Mucosa of stomach (tissue), 1 donor: ENCODE data around the gene BCL2.

ENCODE experiments used
- H3K27me3 ChIP-seq: one replicate; pipeline ENCODE4 v1.7.0; 2013; ENCODE audit warnings: mild to moderate bottlenecking, low read length; ENCODE audit not compliant: control insufficient read depth, insufficient read depth
- H3K36me3 ChIP-seq: one replicate; pipeline ENCODE4 v1.7.0; 2013; ENCODE audit warnings: low read length; ENCODE audit not compliant: control insufficient read depth, insufficient read depth
- H3K4me1 ChIP-seq: one replicate; pipeline ENCODE4 v1.7.0; 2013; ENCODE audit warnings: mild to moderate bottlenecking, low read length; ENCODE audit not compliant: control insufficient read depth, insufficient read depth
- H3K4me3 ChIP-seq: one replicate; pipeline ENCODE4 v1.7.0; 2013; ENCODE audit warnings: low read length
- H3K9ac ChIP-seq: one replicate; pipeline ENCODE4 v1.7.0; 2013; ENCODE audit warnings: mild to moderate bottlenecking, low read length, moderate library complexity
- H3K9me3 ChIP-seq: one replicate; pipeline ENCODE4 v1.7.0; 2013; ENCODE audit warnings: mild to moderate bottlenecking, low read length, moderate library complexity; ENCODE audit not compliant: control insufficient read depth
- donor health status: Pancreatic carcinoma.

Gene BCL2

GRCh38 chr18:63254716-63255399 lies 64.7 kb downstream of the BCL2 start:
- Histone ChIP-seq H3K4me1 (no peaks in the 10 kb centered on the region), H3K27me3 (no peaks in the 10 kb centered on the region), H3K9me3 (no peaks in the 10 kb centered on the region), H3K36me3 (no peaks in the 10 kb centered on the region), H3K4me3 (no peak overlapping the region), H3K9ac (no peak overlapping the region)

- no peaks in the 10 kb centered on the region for H3K4me1 ChIP-seq
- H3K9me3 ChIP-seq, result no peaks in the 10 kb centered on the region
- no peaks in the 10 kb centered on the region for H3K27me3 ChIP-seq
- no peak overlapping the region for H3K4me3 ChIP-seq
- H3K36me3 ChIP-seq, result no peaks in the 10 kb centered on the region
- no peak overlapping the region for H3K9ac ChIP-seq
Measured at GRCh38 chr18:63253428-63254372, 65.9 kb downstream of the BCL2 start.

- Histone ChIP-seq H3K36me3 (no peaks in the 10 kb centered on the region), H3K4me3 (no peak overlapping the region), H3K9me3 (no peaks in the 10 kb centered on the region), H3K27me3 (no peaks in the 10 kb centered on the region), H3K9ac (no peak overlapping the region), H3K4me1 (no peaks in the 10 kb centered on the region)
Measured at GRCh38 chr18:63253014-63253413, 66.6 kb downstream of the BCL2 start.

DNA sequence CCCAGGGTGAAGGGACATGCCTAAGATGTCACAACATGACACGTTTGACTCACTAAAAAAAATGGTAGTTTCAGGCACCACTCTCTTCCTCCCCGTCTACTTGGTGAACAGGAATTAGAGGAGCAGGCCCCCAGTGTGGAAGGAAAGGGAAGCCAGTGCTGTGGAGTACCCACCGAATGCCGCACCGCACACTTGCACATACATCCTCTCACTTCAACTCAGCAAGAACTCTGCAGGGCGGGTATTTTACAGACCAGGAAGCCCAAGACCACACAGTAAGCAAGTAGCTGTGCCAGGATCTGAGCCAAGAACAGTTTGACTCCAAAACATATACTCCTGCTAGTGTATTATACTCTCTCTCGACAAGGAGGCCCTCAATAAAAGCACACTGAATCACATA lies 69.8 kb downstream of the BCL2 start:
- Histone ChIP-seq H3K36me3 (no peaks in the 10 kb centered on the region), H3K4me1 (no peaks in the 10 kb centered on the region), H3K9ac (no peak overlapping the region), H3K27me3 (no peaks in the 10 kb centered on the region), H3K4me3 (no peak overlapping the region), H3K9me3 (no peaks in the 10 kb centered on the region)

DNA sequence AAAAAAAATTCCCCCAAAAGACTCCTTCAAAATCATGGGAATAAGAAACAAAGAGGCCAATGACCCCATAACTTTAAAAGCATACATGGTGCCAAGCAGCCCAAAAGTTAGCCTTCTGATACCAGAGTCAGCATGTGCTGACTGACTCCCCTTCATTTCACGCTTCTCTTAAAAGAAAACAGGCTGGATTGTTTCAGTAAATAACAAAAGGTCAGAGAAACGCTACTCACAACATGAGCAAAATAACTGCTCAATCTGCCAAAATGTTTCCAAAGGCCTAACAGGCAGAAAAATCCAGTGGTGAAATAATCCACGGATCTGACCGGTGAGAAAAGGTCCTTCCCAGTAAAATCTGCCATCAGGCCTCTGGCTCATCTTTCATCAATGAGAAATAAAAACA lies 71.6 kb downstream of the BCL2 start:
- no peak overlapping the region for H3K4me3 ChIP-seq
- no peaks in the 10 kb centered on the region for H3K36me3 ChIP-seq
- no peaks in the 10 kb centered on the region for H3K4me1 ChIP-seq
- H3K27me3 ChIP-seq, result no peaks in the 10 kb centered on the region
- no peak overlapping the region for H3K9ac ChIP-seq
- H3K9me3 ChIP-seq, result no peaks in the 10 kb centered on the region

GRCh38 chr18:63247506-63247905 lies 72.1 kb downstream of the BCL2 start:
- H3K4me1 ChIP-seq, result no peaks in the 10 kb centered on the region
- H3K9ac ChIP-seq, result no peak overlapping the region
- H3K9me3 ChIP-seq, result no peaks in the 10 kb centered on the region
- H3K36me3 ChIP-seq, result no peaks in the 10 kb centered on the region
- H3K27me3 ChIP-seq, result no peaks in the 10 kb centered on the region
- no peak overlapping the region for H3K4me3 ChIP-seq

- Histone ChIP-seq H3K9me3 (no peaks in the 10 kb centered on the region), H3K4me3 (no peak overlapping the region), H3K36me3 (no peaks in the 10 kb centered on the region), H3K4me1 (no peaks in the 10 kb centered on the region), H3K9ac (no peak overlapping the region), H3K27me3 (no peaks in the 10 kb centered on the region)
Measured at GRCh38 chr18:63245600-63245999, 74.0 kb downstream of the BCL2 start.

GRCh38 chr18:63244607-63245006 lies 75.0 kb downstream of the BCL2 start:
- no peak overlapping the region for H3K4me3 ChIP-seq
- no peaks in the 10 kb centered on the region for H3K9me3 ChIP-seq
- no peaks in the 10 kb centered on the region for H3K36me3 ChIP-seq
- no peaks in the 10 kb centered on the region for H3K27me3 ChIP-seq
- H3K4me1 ChIP-seq, result no peaks in the 10 kb centered on the region
- no peak overlapping the region for H3K9ac ChIP-seq

DNA sequence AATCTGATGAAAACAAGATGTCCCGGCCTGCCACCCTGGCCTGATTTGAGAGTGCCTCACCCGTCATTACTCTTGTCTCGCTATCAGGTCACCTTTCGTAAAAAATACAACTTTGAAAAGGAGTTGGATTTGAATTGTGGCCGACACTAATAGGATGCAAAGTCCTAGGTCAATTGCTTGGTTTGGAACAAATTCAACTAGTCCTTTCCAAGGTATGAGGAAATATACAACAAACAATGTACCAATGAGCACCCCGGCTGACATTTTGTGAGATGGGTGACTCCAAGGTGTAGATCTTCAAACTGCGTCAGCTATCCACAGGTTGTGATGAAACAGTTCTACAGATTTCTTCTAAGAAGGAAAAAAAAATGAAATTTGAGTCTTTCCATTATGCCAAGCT lies 77.8 kb downstream of the BCL2 start:
- Histone ChIP-seq H3K9ac (no peak overlapping the region), H3K27me3 (no peaks in the 10 kb centered on the region), H3K36me3 (no peaks in the 10 kb centered on the region), H3K4me3 (no peak overlapping the region), H3K9me3 (no peaks in the 10 kb centered on the region), H3K4me1 (peaks cover 12% of the 10 kb centered on the region)

DNA sequence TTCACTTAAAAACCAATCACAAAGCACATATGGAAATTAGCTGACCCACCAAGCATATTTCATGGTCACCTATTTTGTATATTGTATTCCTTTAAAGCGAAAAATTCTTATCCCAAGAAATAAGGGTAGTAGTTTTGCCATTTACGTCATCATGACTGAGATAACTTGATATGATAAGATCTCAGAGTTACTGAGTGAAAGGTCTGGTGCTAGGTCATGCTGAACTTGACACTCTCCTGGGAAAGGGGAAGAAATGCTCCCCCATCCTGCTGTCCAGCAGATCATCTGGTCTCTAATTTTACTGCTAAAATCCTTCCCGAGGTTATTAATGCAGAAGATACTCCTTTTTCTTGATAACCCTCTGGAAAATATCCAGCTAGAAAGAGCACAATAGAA lies 78.3 kb downstream of the BCL2 start:
- H3K4me1 ChIP-seq, result peaks cover 12% of the 10 kb centered on the region
- no peak overlapping the region for H3K9ac ChIP-seq
- H3K27me3 ChIP-seq, result no peaks in the 10 kb centered on the region
- no peaks in the 10 kb centered on the region for H3K36me3 ChIP-seq
- no peak overlapping the region for H3K4me3 ChIP-seq
- H3K9me3 ChIP-seq, result no peaks in the 10 kb centered on the region

DNA sequence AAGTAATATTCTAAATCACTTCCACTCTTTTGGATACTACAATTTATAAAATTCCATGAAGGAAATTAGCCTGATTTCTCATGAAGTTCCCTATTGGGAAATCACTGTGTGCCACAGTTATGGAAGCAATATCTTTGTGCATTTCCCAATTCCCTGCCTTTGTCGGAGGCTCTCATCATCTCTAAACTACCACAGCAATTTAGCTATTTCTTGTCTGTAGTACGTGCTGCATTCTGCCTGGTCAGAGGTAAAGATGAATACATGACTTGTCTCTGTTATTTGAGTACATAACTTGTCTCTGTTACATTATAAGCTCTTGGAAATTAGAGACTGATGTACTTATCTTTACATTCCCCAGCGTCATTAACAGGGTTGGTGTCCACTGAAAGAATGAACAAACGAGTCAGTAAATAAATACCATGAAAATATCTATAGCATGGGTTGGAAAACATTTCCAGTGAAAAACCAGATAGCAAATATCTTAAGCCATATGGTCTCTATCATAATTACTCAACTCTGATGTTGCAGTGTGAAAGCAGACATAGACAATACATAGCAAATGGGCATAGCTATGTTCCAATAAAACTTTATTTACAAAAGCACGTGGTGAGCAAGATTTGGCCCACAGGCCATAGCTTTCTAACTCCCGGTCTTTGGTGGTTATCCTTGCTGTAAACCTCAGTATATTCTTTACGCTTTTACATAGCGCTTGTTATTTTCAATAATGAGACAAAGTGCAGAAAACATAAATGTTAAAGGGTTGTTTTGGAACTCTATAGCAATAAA lies 78.8 kb downstream of the BCL2 start:
- H3K36me3 ChIP-seq, result no peaks in the 10 kb centered on the region
- no peak overlapping the region for H3K9ac ChIP-seq
- H3K27me3 ChIP-seq, result no peaks in the 10 kb centered on the region
- no peaks in the 10 kb centered on the region for H3K9me3 ChIP-seq
- H3K4me3 ChIP-seq, result no peak overlapping the region
- H3K4me1 ChIP-seq, result peaks cover 12% of the 10 kb centered on the region

GRCh38 chr18:63238693-63239075 lies 80.9 kb downstream of the BCL2 start:
- Histone ChIP-seq H3K4me3 (no peak overlapping the region), H3K36me3 (no peaks in the 10 kb centered on the region), H3K4me1 (peaks cover 12% of the 10 kb centered on the region), H3K27me3 (no peaks in the 10 kb centered on the region), H3K9ac (no peak overlapping the region), H3K9me3 (no peaks in the 10 kb centered on the region)
